HepG2 (cell line): ENCODE measurements around the gene RAD51AP1.

Source experiments
- HMG20B ChIP-seq: conservative IDR thresholded peaks from 2 replicates; pipeline ENCODE4 v1.6.1; 2016; ENCODE audit warnings: missing genetic modification reagents, missing compliant biosample characterization
- HNRNPL ChIP-seq: fragments of 200-400 bp; formaldehyde crosslinking; IDR thresholded peaks from 2 replicates; pipeline ENCODE4 v1.6.1; 2017; ENCODE audit warnings: mild to moderate bottlenecking, low read depth, low read length
- MXI1 ChIP-seq: IDR thresholded peaks from 3 replicates; pipeline ENCODE4 v1.6.1; 2012; ENCODE audit warnings: low read depth, low read length, inconsistent platforms, borderline replicate concordance
- SP4 ChIP-seq: sonication (generic); formaldehyde crosslinking; IDR thresholded peaks from 2 replicates; pipeline ENCODE4 v1.8.1; 2023; ENCODE audit warnings: mild to moderate bottlenecking, missing genetic modification reagents
- ZNF672 ChIP-seq: sonication (generic); formaldehyde crosslinking; IDR thresholded peaks from 2 replicates; pipeline ENCODE4 v1.8.1; 2022; ENCODE audit warnings: missing genetic modification reagents
- TF ChIP-seq, protein P1 (sequence below): IDR thresholded peaks from 2 replicates; pipeline ENCODE4 v1.6.1; 2016; ENCODE audit warnings: low read depth

DNA sequence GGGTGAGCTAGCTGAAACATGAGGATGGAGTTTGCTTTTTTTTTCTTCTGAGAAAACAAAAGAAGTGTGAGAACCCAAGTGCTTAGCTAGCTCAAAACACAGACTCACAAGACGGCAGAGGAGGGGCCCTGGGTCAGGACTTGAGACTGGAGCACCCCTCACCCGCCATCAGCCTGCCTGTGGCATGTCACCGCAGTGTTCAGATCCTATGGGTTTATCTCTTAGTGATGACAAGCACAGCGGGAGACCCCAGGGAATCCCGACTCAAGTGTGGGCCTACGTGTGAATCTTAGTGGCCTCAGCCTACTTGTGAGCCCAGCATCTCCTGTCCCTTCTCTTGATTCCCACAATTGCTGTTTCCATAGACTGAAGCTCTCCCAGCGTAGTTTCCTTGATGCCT lies 46.2 kb downstream of the RAD51AP1 start:
- TF ChIP-seq HMG20B (no peak), SP4 (CRISPR knock-in tag) (no peak), HNRNPL (no peak), ZNF672 (CRISPR knock-in tag) (no peak), MXI1 (no peak)
- TF ChIP-seq, protein P1, sequence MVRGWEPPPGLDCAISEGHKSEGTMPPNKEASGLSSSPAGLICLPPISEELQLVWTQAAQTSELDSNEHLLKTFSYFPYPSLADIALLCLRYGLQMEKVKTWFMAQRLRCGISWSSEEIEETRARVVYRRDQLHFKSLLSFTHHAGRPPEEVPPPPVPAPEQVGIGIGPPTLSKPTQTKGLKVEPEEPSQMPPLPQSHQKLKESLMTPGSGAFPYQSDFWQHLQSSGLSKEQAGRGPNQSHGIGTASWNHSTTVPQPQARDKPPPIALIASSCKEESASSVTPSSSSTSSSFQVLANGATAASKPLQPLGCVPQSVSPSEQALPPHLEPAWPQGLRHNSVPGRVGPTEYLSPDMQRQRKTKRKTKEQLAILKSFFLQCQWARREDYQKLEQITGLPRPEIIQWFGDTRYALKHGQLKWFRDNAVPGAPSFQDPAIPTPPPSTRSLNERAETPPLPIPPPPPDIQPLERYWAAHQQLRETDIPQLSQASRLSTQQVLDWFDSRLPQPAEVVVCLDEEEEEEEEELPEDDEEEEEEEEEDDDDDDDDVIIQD (CRISPR knock-in tag) = no peak
